GM11168 (cell line): ENCODE measurements around the gene RIMS1.
"Not testable (repeated sequence)": the region's sequence is repeated elsewhere in the genome, so short reads cannot be mapped to it uniquely, and the experiment has no call there.

ENCODE experiments used
- in situ Hi-C: fragments of 300-500 bp; cut with MboI; formaldehyde crosslinking; loops from one replicate; pipeline ENCODE4 v1.12.0; 2022; ENCODE audit warnings: low sequenced_read_pairs; ENCODE audit not compliant: unreplicated experiment

The RIMS1 gene

GRCh38 chr6:72290620-72291019 is 404.3 kb downstream of the RIMS1 start:
- in situ Hi-C loops = no loop called here

GRCh38 chr6:72296375-72296774 is 410.0 kb downstream of the RIMS1 start:
- in situ Hi-C loops = no loop called here

- in situ Hi-C loops = no loop called here
These were observed 419.6 kb downstream of the RIMS1 start for GRCh38 chr6:72305971-72306370.

- in situ Hi-C loops = no loop called here
These were observed 430.5 kb downstream of the RIMS1 start for GRCh38 chr6:72316675-72317380.

GRCh38 chr6:72321788-72322187 is 435.4 kb downstream of the RIMS1 start:
- in situ Hi-C loops = no loop called here

- in situ Hi-C loops = no loop called here
These were observed 436.4 kb downstream of the RIMS1 start for GRCh38 chr6:72322771-72323170.

DNA sequence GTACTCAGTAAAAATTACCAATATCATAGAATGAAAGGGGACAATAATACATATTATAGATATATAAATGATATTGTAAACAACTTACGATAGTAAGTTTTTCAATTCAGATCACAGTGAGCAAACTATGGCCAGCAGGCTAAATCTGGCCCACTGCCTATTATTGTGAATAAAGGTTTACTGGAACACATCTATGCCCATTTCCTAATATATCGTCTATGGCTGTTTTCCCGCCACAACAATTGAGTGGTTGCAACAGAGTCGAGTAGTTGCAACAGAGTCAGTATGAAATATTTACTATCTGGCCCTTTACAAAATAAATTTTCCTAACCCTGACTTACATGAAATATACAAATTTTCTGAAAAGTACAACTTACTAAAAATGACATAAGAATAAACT is 438.2 kb downstream of the RIMS1 start:
- in situ Hi-C loops = no loop called here

GRCh38 chr6:72328775-72329174 is 442.4 kb downstream of the RIMS1 start:
- in situ Hi-C loops = no loop called here

DNA sequence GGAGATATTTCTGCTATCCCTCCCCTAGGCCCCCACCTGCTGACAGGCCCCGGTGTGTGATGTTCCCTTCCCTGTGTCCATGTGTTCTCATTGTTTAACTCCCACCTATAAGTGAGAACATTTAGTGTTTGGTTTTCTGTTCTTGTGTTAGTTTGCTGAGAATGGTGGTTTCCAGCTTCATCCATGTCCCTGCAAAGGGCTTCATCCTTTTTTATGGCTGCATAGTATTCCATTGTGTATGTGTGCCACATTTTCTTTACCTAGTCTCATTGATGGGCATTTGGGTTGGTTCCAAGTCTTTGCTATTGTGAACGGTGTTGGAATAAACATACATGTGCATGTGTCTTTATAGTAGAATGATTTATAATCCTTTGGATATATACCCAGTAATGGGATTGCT is 448.9 kb downstream of the RIMS1 start:
- in situ Hi-C loops = not testable (repeated sequence)

- in situ Hi-C loops = no loop called here
These were observed 462.6 kb downstream of the RIMS1 start for GRCh38 chr6:72348926-72349325.

DNA sequence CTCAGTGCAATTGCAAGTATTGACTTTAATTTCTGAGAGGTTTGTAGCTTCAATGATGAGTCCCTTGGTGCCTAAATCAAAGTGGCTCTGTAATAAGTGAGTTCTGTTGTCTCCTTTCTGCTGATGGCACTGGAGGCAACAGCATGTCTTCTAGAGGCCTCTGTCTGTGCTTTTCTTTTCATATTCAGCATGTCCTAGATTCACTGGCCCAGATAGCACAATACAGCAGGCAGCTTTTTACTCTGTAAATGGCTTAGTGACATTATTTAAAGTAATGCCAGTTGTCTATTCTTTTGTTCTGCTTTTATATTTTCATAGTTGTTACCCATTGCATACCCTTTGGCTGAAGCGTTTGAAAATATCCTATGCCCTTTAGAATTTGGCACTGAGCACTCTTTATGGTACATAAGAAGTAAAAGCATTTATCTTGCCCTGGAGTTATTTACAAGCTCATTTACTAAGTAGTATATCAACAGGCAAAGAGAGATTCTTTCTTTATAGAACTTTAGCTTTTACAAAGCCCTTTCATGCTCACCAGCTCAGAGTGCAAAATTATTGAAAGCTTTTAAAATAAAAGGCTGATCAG is 464.0 kb downstream of the RIMS1 start:
- in situ Hi-C loops = no loop called here

DNA sequence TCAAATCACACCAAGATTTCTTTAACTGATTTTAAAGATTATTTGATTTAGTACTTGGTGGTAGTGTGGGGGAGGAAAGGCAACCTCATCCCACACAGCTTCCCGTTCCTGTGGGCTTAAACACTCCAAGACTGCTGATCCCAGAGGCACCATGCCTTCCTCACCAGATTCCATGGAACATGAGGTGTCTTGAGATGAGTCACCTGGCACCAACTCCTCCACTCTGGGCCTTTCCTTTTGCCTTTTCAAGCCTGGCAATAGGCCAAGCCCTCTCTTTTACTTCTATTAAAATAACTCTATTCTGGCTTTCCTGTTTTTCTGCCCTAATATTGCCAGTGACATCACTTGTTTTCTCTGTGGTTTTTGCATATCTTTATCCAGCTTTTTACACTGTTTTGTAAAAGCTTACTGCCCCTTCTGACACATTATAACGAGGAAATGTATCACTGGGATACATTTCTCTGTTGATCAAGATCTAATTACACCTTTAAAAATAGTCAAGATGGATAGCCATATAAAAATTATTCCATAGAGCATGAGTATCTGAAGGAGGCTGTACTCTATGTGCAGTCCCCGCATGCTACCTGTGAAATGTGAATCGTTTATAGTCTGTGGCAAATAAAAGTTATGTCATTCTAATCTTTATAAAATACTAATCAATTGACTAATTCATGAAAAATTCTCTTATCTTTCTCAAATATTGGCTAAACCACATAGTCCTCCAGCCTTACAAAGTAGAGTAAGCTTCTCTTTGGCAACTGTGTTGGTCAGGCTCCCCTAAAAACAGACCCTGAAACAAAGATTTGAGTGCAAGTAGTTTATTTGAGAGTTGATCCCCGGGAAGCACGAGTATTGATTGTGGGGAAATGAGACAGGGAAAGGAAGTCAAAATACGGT is 477.7 kb downstream of the RIMS1 start:
- in situ Hi-C loops = no loop called here

- in situ Hi-C loops = no loop called here
These were observed 479.4 kb downstream of the RIMS1 start for GRCh38 chr6:72365773-72366172.

- in situ Hi-C loops = no loop called here
These were observed 481.1 kb downstream of the RIMS1 start for GRCh38 chr6:72367439-72367838.

- in situ Hi-C loops = no loop called here
These were observed 485.1 kb downstream of the RIMS1 start for GRCh38 chr6:72371473-72371872.

GRCh38 chr6:72374172-72374571 is 487.8 kb downstream of the RIMS1 start:
- in situ Hi-C loops = no loop called here

DNA sequence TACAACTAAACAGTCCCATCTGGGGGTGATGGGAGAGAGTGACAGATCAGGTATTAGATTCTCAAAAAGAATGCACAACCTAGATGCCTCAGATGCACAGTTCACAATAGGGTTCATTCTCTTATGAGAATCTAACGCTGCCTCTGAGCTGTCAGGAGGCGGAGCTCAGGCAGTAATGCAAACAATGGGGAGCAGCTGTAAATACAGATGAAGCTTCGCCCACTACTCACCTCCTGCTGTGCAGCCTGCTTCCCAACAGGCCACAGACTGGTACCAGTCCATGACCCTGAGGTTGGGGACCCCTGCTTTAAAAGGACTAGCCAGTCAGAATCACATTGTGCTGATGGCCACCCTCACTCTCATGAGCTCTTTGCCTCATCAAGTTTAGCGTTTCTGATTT is 488.5 kb downstream of the RIMS1 start:
- in situ Hi-C loops = no loop called here

GRCh38 chr6:72376736-72377135 is 490.4 kb downstream of the RIMS1 start:
- in situ Hi-C loops = no loop called here

- in situ Hi-C loops = no loop called here
These were observed 494.7 kb downstream of the RIMS1 start for GRCh38 chr6:72381076-72381475.

DNA sequence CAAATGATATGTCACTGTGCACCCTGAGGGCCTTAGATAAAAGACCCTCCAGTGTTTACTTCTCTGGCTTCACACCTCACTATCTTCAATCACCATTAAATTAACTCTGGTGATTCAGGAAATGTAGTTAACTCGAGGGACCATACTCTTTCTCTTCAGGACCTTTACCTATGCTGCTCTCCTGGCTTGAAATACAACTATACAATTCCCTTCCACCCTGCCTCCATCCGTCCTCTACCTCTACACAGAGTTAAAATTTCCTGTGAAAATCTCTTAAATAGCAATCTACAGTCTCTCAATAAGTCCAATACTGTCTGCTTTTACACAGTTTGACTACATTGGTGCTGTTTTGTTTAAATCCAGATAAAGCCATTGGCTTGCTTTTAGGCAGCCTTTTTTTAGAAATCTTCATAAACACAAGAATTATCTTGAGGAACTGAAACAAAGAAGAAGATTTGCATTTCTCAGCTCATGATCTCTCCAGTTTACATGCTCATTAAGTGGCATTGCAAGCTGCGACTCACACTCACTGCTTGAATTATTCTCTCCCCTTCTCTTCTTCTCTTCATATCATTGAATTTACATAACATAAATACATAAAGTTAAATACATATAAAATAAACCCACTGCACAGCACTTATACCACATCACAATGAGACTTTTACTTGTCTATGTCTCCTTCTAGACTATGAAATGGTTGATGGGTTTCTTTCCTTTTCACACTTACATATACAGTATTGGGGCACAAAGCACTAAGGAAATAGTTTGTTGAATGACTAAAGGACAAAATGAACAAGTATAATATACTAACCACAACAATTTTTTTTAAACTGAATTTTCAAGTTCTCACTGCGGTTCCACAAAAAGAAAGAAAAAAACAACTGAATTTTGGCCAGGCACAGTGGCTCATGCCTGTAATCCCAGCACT is 496.5 kb downstream of the RIMS1 start:
- in situ Hi-C loops = no loop called here
